CD14-positive monocyte (primary cell): ENCODE data around the gene GLS. TPM values are rescaled to one million over a fixed set of nuclear protein-coding genes. Genes with fewer than 3 reads are reported as not detected.

Experiments
- DNase-seq, 3 donors: peaks; one replicate each; pipeline ENCODE4 v3.0.0-alpha.2; 2011 to 2022
- H2AFZ ChIP-seq: 2 replicates; pipeline ENCODE4 v1.6.0; 2012; ENCODE audit warnings: mild to moderate bottlenecking, low read depth, low read length, inconsistent platforms; ENCODE audit not compliant: insufficient read depth, poor library complexity, severe bottlenecking
- H3K27ac ChIP-seq, 2 donors: 1 replicate in 1 of 2; 2 replicates in 1 of 2; pipeline ENCODE4 v1.5.1; 2012 to 2013; ENCODE audit warnings: low read length in 2 of 2, control low read depth in 1 of 2, inconsistent platforms in 1 of 2, low read depth in 1 of 2, mild to moderate bottlenecking in 1 of 2
- H3K27me3 ChIP-seq, 2 donors: one replicate each; pipeline versions ENCODE4 v1.6.0 to v1.6.1; 2011 to 2013; ENCODE audit warnings: low read length in 2 of 2; ENCODE audit not compliant: control insufficient read depth in 2 of 2, insufficient read depth in 2 of 2
- H3K36me3 ChIP-seq, 2 donors: replicated peaks in 1 of 2; 1 replicate in 1 of 2; 2 replicates in 1 of 2; pipeline versions ENCODE4 v1.5.1 to v1.6.1; 2012 to 2013; ENCODE audit warnings: low read length in 2 of 2, control low read depth in 1 of 2, inconsistent platforms in 1 of 2, mild to moderate bottlenecking in 1 of 2; ENCODE audit not compliant: insufficient read depth in 2 of 2, control insufficient read depth in 1 of 2
- H3K4me1 ChIP-seq, 2 donors: 1 replicate in 1 of 2; 2 replicates in 1 of 2; pipeline versions ENCODE4 v1.5.1 to v1.6.1; 2012 to 2013; ENCODE audit warnings: low read length in 2 of 2, control low read depth in 1 of 2, inconsistent platforms in 1 of 2, mild to moderate bottlenecking in 1 of 2, moderate library complexity in 1 of 2; ENCODE audit not compliant: insufficient read depth in 2 of 2, control insufficient read depth in 1 of 2
- H3K4me2 ChIP-seq: replicated peaks from 2 replicates; pipeline ENCODE3; 2012; ENCODE audit warnings: low read length, moderate library complexity, mild to moderate bottlenecking; ENCODE audit not compliant: poor library complexity, severe bottlenecking; ENCODE audit errors: extremely low read depth
- H3K4me3 ChIP-seq, 3 experiments: fragments of 200-600 bp in 1 of 3; sonication (generic) in 1 of 3; replicated peaks in 1 of 3; 1 replicate in 2 of 3; 2 replicates in 1 of 3; pipeline ENCODE4 v1.5.1; 2011 to 2013; ENCODE audit warnings: low read length in 3 of 3, mild to moderate bottlenecking in 3 of 3, control low read depth in 2 of 3, low read depth in 2 of 3, inconsistent platforms in 1 of 3, moderate library complexity in 1 of 3
- H3K79me2 ChIP-seq: 2 replicates; pipeline ENCODE4 v1.6.0; 2012; ENCODE audit warnings: mild to moderate bottlenecking, control low read depth, inconsistent platforms, low read length, moderate library complexity; ENCODE audit not compliant: insufficient read depth
- H3K9ac ChIP-seq: 2 replicates; pipeline ENCODE4 v1.6.0; 2017; ENCODE audit warnings: low read length, mild to moderate bottlenecking; ENCODE audit not compliant: insufficient read depth, poor library complexity, severe bottlenecking
- H3K9me3 ChIP-seq, 2 donors: replicated peaks in 1 of 2; 1 replicate in 1 of 2; 2 replicates in 1 of 2; pipeline versions ENCODE4 v1.5.1 to v1.6.1; 2012 to 2013; ENCODE audit warnings: low read length in 2 of 2, control low read depth in 1 of 2; ENCODE audit not compliant: control insufficient read depth in 1 of 2, insufficient read depth in 1 of 2
- H4K20me1 ChIP-seq: 2 replicates; pipeline ENCODE4 v1.6.0; 2012; ENCODE audit warnings: mild to moderate bottlenecking, low read length, control low read depth, moderate library complexity; ENCODE audit not compliant: insufficient read depth
- H3K27ac Mint-ChIP-seq, 7 donors: one replicate each; pipeline ENCODE4 v1.8.0; 2020; ENCODE audit warnings: mild to moderate bottlenecking in 7 of 7, mixed read lengths in 7 of 7, moderate library complexity in 6 of 7, inconsistent platforms in 2 of 7
- H3K27me3 Mint-ChIP-seq, 3 donors: one replicate each; pipeline ENCODE4 v1.8.0; 2021 to 2022; ENCODE audit warnings: low read depth in 3 of 3, mild to moderate bottlenecking in 3 of 3, mixed read lengths in 3 of 3, moderate library complexity in 3 of 3, inconsistent platforms in 1 of 3
- H3K36me3 Mint-ChIP-seq, 2 donors: one replicate each; pipeline ENCODE4 v1.8.0; 2020; ENCODE audit warnings: mixed read lengths in 2 of 2, inconsistent platforms in 1 of 2, mild to moderate bottlenecking in 1 of 2
- H3K4me1 Mint-ChIP-seq: one replicate; pipeline ENCODE4 v1.8.0; 2020; ENCODE audit warnings: mild to moderate bottlenecking, mixed read lengths
- H3K4me3 Mint-ChIP-seq, 2 donors: one replicate each; pipeline ENCODE4 v1.8.0; 2020; ENCODE audit warnings: mild to moderate bottlenecking in 2 of 2, mixed read lengths in 2 of 2, moderate library complexity in 1 of 2
- H3K9me3 Mint-ChIP-seq, 7 donors: one replicate each; pipeline ENCODE4 v1.8.0; 2020 to 2022; ENCODE audit warnings: mixed read lengths in 7 of 7, mild to moderate bottlenecking in 6 of 7, moderate library complexity in 6 of 7, inconsistent platforms in 2 of 7
- CTCF ChIP-seq: fragments of 200-600 bp; IDR thresholded peaks from one replicate; pipeline ENCODE4 v1.8.0; 2022; ENCODE audit warnings: antibody characterized with exemption, mild to moderate bottlenecking
- WGBS: methylation state at CpG from one replicate; pipeline ENCODE4 v1.1.5; 2013; ENCODE audit warnings: missing lambda C conversion rate; ENCODE audit not compliant: insufficient coverage; 5-methylcytosine and 5-hydroxymethylcytosine counted together
- intact Hi-C, 2 donors: fragments of 100-400 bp; cut with micrococcal nuclease; formaldehyde crosslinking; loops; one replicate each; pipeline versions ENCODE4 v1.15.0 to v1.15.1; 2023
- polyA plus RNA-seq, 3 donors: library from polyadenylated mRNA; depleted of rRNA in 1 of 3; unstranded in 2 of 3; stranded (reverse) in 1 of 3; fragments of 300-500 nt in 2 of 3; fragments of >200 nt in 1 of 3; fragmentation: Illumina TruSeq in 2 of 3; gene quantifications; 1 replicate in 2 of 3; 2 replicates in 1 of 3; pipeline ENCODE4 v1.2.3, GENCODE V29; 2012 to 2021

Gene GLS
- polyA plus RNA-seq, 3 donors: 6.0 to 29.5 (median 9.0) TPM

- Histone ChIP-seq H2AFZ (no peak overlapping the region), H3K27me3 (no peaks in the 10 kb centered on the region), H3K36me3 (no peaks in the 10 kb centered on the region), H3K4me1 (no peaks in the 10 kb centered on the region), H3K4me2 (no peak overlapping the region), H4K20me1 (no peaks in the 10 kb centered on the region), H3K9me3 (no peaks in the 10 kb centered on the region), H3K27ac (no peak overlapping the region), H3K9ac (no peak overlapping the region), H3K79me2 (no peaks in the 10 kb centered on the region), H3K4me3 (no peak overlapping the region)
- Mint-ChIP-seq H3K36me3 (no peaks in the 10 kb centered on the region), H3K9me3 (peaks cover 0 to 3% (median 0%) of the 10 kb centered on the region in 7 donors), H3K4me1 (peaks cover 6% of the 10 kb centered on the region), H3K27ac (peak overlapping the region in 1 of 7 donors; percentile 51), H3K4me3 (no peak overlapping the region), H3K27me3 (peaks cover 0 to 6% (median 0%) of the 10 kb centered on the region in 3 donors)
- TF ChIP-seq CTCF: no peak
- DNase-seq: no peak
- WGBS: no CpG with 5 or more reads among the region's 1 CpG
- intact Hi-C loops: no loop called here
Observed at GRCh38 chr2:190834890-190835208, 45.8 kb upstream of the GLS start.

- Mint-ChIP-seq H3K4me3 (no peak overlapping the region), H3K27ac (no peak overlapping the region), H3K36me3 (no peaks in the 10 kb centered on the region), H3K27me3 (peaks cover 0 to 6% (median 0%) of the 10 kb centered on the region in 3 donors), H3K4me1 (peaks cover 6% of the 10 kb centered on the region), H3K9me3 (peaks cover 0 to 3% (median 0%) of the 10 kb centered on the region in 7 donors)
- H3K4me3 ChIP-seq: no peak overlapping the region
- H4K20me1 ChIP-seq: no peaks in the 10 kb centered on the region
- no peak for TF ChIP-seq CTCF
- H3K27me3 ChIP-seq: no peaks in the 10 kb centered on the region
- no peak overlapping the region for H2AFZ ChIP-seq
- no peaks in the 10 kb centered on the region for H3K4me1 ChIP-seq
- H3K36me3 ChIP-seq: no peaks in the 10 kb centered on the region
- no peaks in the 10 kb centered on the region for H3K9me3 ChIP-seq
- no peak overlapping the region for H3K27ac ChIP-seq
- 82% methylated on average over 3 of the region's 3 CpGs for WGBS
- no peak overlapping the region for H3K4me2 ChIP-seq
- no peaks in the 10 kb centered on the region for H3K79me2 ChIP-seq
- intact Hi-C loops: no loop called here
- H3K9ac ChIP-seq: no peak overlapping the region
- DNase-seq: no peak
Observed at GRCh38 chr2:190835303-190835930, 45.2 kb upstream of the GLS start.
